Posterior cingulate gyrus (tissue), 11 donors: ENCODE measurements around the gene TKFC.

Source experiments
- DNase-seq, 10 donors: peaks; one replicate each; pipeline versions ENCODE4 v3.0.0 to v3.0.0-alpha.2; 2020 to 2021; ENCODE audit warnings: mixed read lengths in 3 of 10
- intact Hi-C: fragments of 100-400 bp; cut with DNase I; formaldehyde crosslinking; loops from one replicate; pipeline ENCODE4 v1.15.1; 2023

Gene TKFC

DNA sequence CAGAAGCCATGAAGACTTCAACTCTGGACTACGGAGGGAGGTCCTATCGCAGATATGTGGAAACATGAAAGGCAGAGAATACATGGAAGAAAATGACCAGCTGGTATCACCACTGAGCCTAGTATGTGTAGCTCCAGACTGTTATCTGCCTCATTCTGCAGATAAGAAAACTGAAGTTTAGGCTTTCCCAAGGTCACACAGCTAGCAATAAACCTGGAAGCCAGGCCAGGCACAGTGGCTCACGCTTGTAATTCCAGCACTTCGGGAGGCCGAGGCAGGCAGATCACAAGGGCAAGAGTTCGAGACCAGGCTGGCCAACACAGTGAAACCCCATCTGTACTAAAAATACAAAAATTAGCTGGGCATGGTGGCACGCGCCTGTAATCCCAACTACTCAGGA is 22.3 kb upstream of the TKFC start:
- intact Hi-C loops = no loop called here
- DNase-seq = no peak

DNA sequence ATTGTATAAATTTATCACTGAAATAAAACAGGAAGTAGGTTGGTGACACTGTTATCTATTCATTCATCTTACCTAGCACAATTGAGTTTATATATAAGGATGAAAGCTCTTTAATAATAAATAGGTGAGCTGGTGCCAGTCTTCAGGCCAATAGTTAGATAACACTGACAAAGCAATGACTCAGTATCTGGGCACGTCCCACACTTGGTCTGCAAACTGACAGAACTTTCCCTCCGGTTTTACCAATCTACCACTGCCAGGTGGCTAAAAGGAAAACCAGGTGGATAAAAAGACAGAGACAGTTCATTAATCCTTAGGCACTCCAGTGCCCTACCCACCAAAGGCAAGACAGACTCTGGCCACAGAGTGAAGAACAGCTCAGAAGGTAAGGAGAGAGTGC is 17.8 kb upstream of the TKFC start:
- intact Hi-C loops = no loop called here
- no peak for DNase-seq

DNA sequence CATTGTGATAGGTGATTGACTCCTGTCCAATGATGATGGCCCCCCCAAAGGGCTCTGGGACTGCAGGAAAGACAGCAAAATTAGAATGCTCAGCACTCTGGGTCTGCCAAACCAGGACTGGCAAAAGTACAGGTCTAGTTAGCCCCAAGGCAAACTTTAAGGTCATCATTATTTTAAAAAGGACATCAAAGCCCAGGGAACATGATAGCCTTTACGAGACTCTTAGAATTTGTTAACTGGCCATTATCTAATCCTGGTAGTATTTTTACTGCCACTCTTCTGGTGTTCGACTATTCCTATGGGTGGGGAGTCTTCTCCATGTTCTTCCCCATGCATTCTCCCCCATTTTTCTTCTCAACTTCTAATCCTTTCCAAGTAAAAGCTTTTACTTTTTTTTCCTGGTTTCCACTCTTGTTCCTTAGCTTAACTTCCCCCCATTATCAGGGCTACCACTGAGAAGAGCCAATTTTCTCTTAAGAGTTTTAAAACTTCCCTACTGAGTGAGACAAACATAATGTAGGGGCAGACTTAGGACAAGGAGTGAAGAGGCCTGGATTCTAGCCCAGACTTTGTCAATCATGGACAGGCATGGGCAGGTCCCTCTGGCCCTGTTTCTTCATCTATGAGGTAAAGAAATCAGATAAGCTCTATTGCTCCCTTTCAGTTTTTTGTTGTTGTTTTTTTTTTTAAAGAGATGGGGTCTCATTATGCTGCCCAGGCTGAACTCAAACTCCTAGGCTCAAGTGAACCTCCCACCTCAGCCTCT is 7.2 kb upstream of the TKFC start:
- intact Hi-C loops = no loop called here
- DNase-seq = no peak

DNA sequence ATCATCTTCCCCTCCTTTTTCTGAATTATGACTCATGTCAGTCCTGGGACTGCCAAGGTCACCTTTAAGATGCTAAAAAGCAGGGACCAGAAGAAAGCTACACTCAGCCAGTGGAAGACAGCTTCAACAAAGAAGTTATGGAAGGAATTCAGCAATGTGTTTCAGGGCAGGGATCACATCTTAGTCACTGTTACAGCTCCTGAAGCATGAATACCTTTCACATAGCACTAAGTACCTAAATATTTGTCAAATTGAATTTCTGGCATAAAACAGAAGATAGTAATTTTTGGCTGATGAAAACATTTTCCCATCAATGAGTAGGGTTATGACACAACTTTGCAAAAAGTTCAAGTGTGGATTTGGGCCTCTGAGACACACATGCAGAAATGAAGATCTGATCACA is 5.4 kb upstream of the TKFC start:
- no peak for DNase-seq
- intact Hi-C loops = no loop called here

DNA sequence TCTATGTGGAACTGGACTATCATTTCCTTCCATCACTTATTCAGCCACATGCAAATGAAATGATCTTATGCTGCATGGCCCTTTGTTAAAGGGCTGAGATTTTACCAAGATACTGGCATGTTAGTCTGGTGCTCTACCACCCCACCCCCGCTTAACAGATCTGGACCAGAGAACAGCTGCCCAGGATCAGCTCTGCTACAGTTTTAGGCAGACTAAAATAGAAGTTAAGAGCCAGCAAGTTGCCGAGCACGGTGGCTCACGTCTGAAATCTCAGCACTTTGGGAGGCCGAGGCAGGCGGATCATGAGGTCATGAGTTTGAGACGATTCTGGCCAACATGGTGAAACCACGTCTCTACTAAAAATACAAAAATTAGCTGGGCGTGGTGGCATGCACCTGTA is 4.7 kb upstream of the TKFC start:
- intact Hi-C loops = no loop called here
- DNase-seq = no peak

DNA sequence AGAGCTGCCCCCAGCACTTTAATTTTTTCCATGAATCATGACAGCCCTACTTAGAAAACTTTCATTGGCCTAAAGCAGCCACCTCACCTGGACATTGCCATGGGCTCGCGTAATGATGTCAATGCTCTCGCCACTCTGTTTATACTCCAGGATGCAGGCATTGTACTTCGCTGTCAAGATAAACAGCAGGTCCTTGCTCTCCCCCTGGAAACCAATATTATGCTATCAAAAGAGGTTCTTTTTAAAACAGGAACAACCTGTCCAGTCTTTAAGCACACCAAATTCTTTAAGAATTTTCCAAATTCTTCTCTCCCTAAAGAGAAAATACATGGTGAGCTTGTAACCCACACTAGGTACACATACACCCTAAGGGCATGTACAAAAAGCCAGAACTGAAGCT is 3.2 kb upstream of the TKFC start:
- intact Hi-C loops = loop anchor here (10.0 kb wide), 1 partner anchor 105 kb away; the partner anchor contains the start of gene SDHAF2

DNA sequence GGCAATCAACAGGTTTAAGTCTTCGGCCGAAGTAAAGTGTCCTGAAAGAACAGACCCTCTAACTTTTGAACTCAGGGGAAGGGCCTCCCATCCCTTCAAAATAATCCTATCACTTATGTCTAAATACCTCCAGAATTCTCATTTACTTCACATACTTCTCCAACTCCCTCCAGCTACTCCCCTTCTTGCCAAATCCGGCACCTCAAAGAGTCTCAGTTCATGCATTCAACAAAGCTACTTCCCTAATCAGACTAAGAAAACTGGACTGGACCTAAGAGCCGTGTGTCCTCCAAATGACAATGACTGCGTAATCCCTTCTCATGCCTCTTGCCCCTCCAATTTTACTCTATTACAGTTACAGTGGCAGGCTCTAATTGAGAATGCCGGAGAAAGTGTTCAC is 1.4 kb upstream of the TKFC start:
- intact Hi-C loops = loop anchor here (10.0 kb wide), 1 partner anchor 103 kb away; the partner anchor contains the start of gene SDHAF2

More for the DNA sequence above, 3.2 kb upstream of the TKFC start:
- no peak for DNase-seq

DNA sequence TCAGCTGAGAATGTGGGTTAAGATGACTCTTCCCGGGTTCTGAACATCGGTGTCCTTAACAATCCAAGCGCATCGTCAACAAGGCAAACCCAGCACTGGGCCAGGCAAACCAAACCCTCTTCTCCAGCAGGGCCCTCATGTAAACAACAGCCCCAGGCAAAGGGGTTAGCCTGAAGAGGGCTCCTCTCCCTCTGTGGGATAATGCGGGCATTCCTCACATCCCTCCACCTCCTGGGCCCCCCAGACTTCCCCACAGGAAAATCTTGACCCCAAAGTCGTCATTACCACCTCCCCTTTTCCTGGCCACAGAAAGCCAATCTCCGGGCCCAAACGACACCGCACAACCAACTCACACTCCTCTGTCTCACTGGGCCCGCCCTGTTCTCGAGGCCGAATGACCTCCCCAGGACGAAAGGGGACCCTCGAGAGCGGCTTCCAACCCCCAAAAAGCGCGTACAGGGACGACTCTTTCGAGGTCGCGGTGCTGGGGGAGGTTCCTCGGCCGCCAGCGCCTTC is 689 bp upstream of the TKFC start:
- intact Hi-C loops = loop anchor here (10.0 kb wide), 1 partner anchor 102 kb away; the partner anchor contains the start of gene SDHAF2
- DNase-seq = no peak

More for the DNA sequence above, 1.4 kb upstream of the TKFC start:
- DNase-seq = no peak

DNA sequence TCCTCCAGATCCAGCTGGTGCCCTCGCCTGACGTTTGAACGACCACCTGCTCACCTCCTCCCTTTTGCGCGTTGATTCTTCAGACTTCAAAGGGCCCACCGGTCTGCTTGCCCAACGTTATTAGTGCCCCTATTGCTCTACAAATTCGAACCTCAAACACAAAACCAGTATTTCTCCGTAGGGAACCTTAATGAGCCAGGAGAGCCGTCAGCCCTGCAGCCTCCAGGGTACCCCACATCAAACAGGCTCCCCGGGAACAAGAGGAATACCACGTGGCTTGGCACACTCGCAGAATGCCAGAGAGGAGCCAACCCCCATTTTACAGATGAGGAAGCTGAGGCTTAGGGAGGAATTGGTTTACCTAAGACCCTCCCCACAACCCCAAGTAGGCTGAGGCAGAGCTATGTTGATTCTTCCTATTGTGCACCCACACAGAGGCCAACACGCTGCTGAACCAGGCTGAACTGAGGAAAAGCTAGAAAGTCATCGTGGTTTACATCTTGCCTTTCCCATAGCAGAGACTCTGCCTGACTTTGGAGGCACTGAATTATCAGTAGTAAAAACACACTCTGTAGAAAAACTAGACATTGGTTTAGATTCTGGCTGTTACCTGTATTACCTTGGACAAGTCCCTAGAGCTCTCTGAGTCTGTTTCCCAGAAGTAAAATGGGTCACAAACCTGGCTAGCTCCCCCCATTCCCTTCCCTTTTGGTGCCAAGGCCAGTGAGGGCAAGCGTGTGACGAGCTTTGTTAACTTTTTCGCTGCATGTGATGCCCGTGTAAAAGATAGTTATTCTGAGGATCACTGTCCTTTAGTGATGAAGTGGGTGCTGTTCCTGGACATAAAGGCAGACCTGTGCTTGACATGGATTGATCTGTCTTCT is 764 bp downstream of the TKFC start:
- intact Hi-C loops = loop anchor here (1.0 to 10.0 kb wide), 2 partner anchors 28 to 101 kb away; partner anchors contain the start of genes CYB561A3 and SDHAF2
- DNase-seq = no peak

DNA sequence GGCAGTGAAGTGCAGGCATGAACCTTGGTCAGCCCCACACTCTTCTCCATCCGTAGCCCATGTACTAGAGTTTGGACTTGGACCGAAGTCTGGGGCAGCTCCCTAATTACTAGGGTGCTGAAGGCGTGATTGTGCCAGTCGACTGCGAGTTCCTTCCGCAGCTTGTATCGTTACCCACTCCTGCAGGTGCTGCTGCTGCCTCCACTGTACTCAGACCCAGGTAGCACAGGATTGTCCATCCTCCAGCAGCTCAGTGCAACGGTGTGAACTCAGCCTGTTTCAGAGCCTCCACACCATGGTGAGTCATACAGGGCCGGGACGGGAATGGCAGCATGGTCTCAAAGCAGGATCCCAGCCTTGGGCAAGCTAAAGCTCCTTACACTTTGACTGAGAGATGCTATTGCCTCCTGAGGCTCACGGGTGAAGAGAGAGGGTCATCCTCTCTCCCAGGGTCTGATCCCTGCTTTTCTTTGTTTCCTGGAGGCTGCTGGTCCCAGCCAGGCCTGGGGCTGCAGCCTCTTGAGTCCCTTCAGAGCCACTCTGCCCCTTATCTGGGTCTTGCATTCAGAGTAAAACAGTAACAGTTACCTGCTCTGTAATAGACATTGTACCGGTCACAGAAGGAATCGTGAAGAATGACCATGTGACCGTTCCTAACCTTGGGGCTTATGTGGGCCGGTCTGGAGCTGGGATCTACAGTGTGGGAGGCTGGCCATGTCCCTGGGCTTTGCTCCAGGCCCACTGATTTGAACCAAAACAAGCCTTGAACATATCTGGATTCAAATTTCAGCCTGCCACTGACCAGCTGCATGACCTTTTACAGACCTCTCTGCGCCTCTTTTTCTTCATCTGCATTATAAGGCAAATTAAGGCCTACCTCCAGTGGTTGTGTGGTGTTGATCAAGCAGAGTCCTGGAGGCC is 1.7 kb downstream of the TKFC start:
- DNase-seq = peak in 1 of 10 donors; percentile 68
- intact Hi-C loops = loop anchor here (10.0 kb wide), 1 partner anchor 100 kb away; the partner anchor contains the start of gene SDHAF2

DNA sequence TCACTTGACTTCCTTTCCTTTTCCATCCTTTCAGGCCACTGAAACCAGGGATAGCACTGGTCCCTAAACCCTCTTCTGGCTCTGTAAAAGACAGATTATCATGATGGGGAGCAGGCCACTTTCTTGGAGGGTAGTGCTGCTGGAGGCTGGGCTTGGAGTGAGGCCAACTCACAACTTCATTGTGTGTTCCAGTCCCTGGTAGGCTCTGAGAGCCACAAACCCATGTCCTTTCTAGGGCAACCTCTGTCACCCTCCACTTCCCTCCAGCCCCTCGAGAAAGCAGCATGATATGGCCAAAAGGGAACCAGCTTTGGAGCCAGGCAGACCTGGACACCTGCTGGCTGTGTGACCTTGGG is 2.3 kb downstream of the TKFC start:
- DNase-seq = no peak
- intact Hi-C loops = loop anchor here (10.0 kb wide), 1 partner anchor 99 kb away; the partner anchor contains the start of gene SDHAF2

DNA sequence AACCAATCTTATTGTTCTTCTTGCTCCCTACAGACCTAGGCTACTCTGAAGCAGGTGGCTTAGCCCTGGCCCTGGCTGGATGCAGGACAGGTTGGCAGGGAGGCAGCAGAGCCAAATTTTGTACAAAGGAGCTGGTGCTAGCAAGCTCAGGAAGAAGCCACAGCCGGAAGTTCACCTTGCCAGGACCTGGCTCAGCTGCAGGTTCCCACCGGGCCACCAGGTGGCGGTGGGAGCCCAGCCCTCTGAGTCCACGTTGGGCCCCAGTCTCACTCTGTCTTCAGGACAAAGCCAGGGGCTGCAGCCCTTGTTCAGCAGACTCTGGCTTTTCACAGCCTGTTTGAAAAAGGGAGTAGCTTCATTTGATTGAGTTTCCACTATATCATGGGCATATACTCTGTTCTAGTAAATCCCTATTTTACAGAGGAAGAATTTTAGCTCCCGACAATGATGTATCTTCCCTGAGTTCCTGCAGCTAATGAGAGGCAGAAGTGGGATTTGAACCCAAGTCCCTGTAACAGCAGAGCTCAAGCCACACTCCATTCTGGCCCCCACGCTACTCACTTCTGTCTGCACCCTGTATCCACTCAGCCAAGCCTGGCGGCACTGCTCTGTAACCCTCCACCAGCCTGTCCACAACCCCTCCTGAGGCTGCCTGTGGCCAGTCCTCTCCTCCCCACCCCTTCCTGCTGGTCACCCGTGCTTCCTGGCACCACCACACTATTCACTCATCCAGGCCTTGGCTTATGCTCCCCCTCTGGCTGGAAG is 3.3 kb downstream of the TKFC start:
- peak; percentile 42 to 96 (median 66) for DNase-seq
- intact Hi-C loops = loop anchor here (1.0 to 10.0 kb wide), 2 partner anchors 49 to 98 kb away; partner anchors contain the start of gene SDHAF2

DNA sequence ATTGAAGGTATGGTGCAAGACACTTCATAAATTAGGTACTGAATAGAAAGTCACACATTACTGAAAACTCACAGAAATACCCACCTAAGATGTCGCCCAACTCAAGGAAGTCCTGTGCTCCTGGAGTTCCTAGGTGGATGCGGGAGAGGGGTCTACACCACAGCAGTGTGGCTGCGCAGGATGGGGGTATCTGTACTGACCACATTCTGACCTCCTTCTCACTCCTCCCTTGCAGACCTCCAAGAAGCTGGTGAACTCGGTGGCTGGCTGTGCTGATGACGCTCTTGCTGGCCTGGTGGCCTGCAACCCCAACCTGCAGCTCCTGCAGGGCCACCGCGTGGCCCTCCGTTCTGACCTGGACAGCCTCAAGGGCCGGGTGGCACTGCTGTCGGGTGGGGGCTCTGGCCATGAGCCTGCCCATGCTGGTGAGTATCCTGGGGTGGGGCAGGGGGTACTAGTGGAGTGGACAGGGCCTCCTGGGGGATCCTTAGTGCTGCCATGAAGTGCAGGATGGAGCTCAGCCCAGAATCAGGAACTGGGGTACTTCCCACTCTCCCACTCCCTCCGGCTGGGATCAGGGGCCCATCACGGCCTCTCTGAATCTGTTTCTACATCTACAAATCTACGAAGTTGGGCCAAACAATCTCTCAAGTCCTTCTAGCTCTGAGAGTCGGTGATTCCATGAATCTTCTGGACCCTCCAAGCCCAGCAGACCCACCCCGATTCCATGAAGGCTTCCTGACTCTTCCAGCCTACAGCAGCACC is 4.9 kb downstream of the TKFC start:
- DNase-seq = no peak
- intact Hi-C loops = loop anchor here (10.0 kb wide), 1 partner anchor 97 kb away; the partner anchor contains the start of gene SDHAF2

DNA sequence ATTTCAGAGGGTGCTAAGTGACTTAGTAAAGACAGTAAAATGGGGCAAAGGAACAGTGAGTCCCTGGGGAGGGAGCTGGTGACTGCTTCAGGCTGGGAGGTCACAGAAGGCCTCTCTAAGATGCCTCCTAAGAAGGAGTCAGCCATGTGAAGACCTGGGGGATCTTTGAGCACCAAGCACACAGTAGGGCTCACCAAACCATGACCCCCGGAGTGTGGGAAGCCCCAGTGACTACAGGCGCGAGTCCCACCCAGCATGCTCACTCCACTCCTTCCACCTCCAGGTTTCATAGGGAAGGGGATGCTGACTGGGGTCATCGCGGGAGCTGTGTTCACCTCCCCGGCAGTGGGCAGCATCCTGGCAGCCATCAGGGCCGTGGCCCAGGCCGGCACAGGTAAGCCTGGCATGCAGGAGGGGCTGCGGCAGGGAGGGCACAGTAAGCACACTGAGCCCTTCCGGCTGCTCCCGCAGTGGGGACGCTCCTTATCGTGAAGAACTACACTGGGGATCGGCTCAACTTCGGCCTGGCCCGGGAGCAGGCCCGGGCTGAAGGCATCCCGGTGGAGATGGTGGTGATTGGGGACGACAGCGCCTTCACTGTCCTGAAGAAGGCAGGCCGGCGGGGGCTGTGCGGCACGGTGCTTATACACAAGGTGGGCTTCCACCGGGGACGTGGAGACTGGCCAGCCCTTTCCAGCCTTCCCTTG is 5.9 kb downstream of the TKFC start:
- intact Hi-C loops = loop anchor here (10.0 kb wide), 1 partner anchor 96 kb away; the partner anchor contains the start of gene SDHAF2
- DNase-seq = no peak

DNA sequence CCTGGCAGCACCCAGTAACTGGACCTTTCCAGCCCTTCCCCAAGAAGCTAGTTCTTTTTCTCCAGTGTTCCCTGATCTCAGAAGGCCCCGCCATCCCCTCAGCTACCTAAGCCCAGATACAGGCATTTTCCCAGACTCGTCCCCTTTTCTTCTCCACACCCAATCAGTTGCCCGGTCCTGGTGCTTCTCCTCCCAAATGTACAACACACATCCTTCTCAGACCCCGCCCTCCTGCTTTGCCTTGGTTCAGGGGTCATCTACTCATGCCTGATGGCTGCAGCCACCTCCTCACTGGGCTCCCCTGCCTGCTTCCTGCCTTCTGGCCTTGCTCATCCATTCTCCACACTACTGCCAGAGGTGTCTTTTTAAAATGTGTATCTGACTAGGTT is 6.5 kb downstream of the TKFC start:
- DNase-seq = no peak

DNA sequence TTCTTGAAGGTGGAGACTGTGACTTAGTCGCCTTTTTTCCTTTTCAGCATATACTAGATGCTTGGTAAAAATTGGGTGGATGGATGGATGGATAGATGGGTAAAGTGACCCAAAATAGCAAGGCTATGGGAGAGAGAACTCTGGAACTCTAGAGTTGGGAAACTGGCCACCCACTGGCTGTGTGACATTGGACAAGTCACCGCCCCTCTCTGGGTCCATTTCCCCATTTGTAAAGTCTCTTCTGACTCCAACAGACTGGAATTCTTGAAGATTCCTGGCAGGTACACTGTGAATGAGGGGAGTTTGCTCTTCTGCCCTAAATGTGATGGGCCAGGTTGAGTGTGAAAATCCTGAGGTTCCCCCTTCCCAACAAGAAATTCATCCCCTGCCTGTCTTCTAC is 8.0 kb downstream of the TKFC start:
- no peak for DNase-seq
- intact Hi-C loops = no loop called here

More for the DNA sequence above, 6.5 kb downstream of the TKFC start:
- intact Hi-C loops = loop anchor here (10.0 kb wide), 1 partner anchor 95 kb away; the partner anchor contains the start of gene SDHAF2

DNA sequence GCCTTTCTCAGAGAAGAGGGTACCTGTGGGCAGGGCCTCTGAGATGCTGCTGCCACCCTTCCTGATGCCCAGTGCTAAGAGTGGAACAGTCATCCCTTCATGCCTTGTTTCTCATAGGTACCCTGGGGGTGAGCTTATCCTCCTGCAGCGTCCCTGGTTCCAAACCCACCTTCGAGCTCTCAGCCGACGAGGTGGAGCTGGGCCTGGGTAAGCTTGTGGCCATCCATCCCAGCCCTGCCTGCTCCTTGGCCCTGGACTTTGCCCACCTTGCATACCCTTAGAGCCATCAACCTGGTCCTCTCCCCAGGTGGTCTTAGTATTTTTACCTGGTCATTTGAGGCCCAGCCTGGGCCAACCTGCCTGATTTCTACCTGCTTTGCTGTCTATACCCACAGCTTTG is 8.7 kb downstream of the TKFC start:
- intact Hi-C loops = no loop called here
- DNase-seq = no peak
